Inflammatory macrophage (primary cell): ENCODE data around the gene CPEB3.
"Not testable (repeated sequence)": the region's sequence is repeated elsewhere in the genome, so short reads cannot be mapped to it uniquely, and the experiment has no call there.

Experiments used
- DNase-seq, 2 donors: peaks; one replicate each; pipeline ENCODE4 v3.0.0-alpha.2; 2020 to 2022

The CPEB3 gene

GRCh38 chr10:92265687-92266258, 25.1 kb downstream of the CPEB3 start:
- DNase-seq, result no peak

- DNase-seq, result no peak
Observed at GRCh38 chr10:92264249-92264648, 26.6 kb downstream of the CPEB3 start.

GRCh38 chr10:92263396-92263795, 27.5 kb downstream of the CPEB3 start:
- DNase-seq, result no peak

GRCh38 chr10:92248566-92248965, 42.3 kb downstream of the CPEB3 start:
- DNase-seq, result no peak

GRCh38 chr10:92244796-92245195, 46.1 kb downstream of the CPEB3 start:
- no peak for DNase-seq

- peak; percentile 79 to 80 for DNase-seq
Observed at GRCh38 chr10:92242910-92243671, 47.8 kb downstream of the CPEB3 start.

- DNase-seq, result no peak
Observed at GRCh38 chr10:92242380-92242779, 48.5 kb downstream of the CPEB3 start.

GRCh38 chr10:92241501-92241900, 49.4 kb downstream of the CPEB3 start:
- no peak for DNase-seq

GRCh38 chr10:92241158-92241500, 49.7 kb downstream of the CPEB3 start:
- peak in 1 of 2 donors; percentile 31 for DNase-seq

- peak; percentile 91 to 94 for DNase-seq
Observed at GRCh38 chr10:92240289-92241157, 50.4 kb downstream of the CPEB3 start.

GRCh38 chr10:92239600-92240288, 51.1 kb downstream of the CPEB3 start:
- peak in 1 of 2 donors; percentile 53 for DNase-seq

GRCh38 chr10:92239151-92239599, 51.7 kb downstream of the CPEB3 start:
- no peak for DNase-seq

GRCh38 chr10:92238586-92239098, 52.2 kb downstream of the CPEB3 start:
- DNase-seq, result peak; percentile 31 to 47

GRCh38 chr10:92238054-92238585, 52.8 kb downstream of the CPEB3 start:
- DNase-seq, result no peak

GRCh38 chr10:92231196-92231595, 59.7 kb downstream of the CPEB3 start:
- DNase-seq, result peak in 1 of 2 donors; percentile 36

- DNase-seq, result no peak
Observed at GRCh38 chr10:92222603-92223262, 68.1 kb downstream of the CPEB3 start.

GRCh38 chr10:92219559-92219958, 71.3 kb downstream of the CPEB3 start:
- no peak for DNase-seq

- DNase-seq, result no peak
Observed at GRCh38 chr10:92218569-92218968, 72.3 kb downstream of the CPEB3 start.

- not testable (repeated sequence) for DNase-seq
Observed at GRCh38 chr10:92216608-92217007, 74.3 kb downstream of the CPEB3 start.

GRCh38 chr10:92215222-92215621, 75.7 kb downstream of the CPEB3 start:
- DNase-seq, result not testable (repeated sequence)

GRCh38 chr10:92213049-92213448, 77.8 kb downstream of the CPEB3 start:
- no peak for DNase-seq

GRCh38 chr10:92208736-92209135, 82.1 kb downstream of the CPEB3 start:
- no peak for DNase-seq
